ENCODE data around the gene AGGF1. TPM values are rescaled to one million over a fixed set of nuclear protein-coding genes. Genes with fewer than 3 reads are reported as not detected.
A peak's percentile ranks its signal among the peaks of the same experiment; 100 is the strongest.
"Not testable (repeated sequence)": the region's sequence is repeated elsewhere in the genome, so short reads cannot be mapped to it uniquely, and the experiment has no call there.

The AGGF1 gene
- total RNA-seq, 1 donor, result 25.7 TPM

DNA sequence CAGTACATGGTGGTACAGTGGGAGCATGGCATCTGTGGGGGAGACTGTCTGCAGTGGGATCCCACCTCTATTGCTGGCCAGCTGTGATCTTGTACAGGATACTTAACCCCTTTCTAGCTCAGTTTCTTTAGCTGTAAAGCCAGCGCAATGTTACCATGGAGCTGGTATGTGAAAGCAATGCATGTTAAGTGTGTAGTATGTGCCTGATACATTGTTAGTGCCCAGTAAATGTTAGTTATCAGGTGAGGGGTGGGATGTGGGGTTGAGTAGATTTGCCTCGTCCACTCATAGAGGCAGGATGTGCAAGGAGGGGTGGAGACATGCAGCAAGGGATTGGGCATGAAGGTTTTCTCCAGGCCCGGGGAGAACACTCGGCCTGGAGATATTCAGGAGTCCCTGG lies 44.5 kb downstream of the AGGF1 start:
- TF ChIP-seq, protein P1, sequence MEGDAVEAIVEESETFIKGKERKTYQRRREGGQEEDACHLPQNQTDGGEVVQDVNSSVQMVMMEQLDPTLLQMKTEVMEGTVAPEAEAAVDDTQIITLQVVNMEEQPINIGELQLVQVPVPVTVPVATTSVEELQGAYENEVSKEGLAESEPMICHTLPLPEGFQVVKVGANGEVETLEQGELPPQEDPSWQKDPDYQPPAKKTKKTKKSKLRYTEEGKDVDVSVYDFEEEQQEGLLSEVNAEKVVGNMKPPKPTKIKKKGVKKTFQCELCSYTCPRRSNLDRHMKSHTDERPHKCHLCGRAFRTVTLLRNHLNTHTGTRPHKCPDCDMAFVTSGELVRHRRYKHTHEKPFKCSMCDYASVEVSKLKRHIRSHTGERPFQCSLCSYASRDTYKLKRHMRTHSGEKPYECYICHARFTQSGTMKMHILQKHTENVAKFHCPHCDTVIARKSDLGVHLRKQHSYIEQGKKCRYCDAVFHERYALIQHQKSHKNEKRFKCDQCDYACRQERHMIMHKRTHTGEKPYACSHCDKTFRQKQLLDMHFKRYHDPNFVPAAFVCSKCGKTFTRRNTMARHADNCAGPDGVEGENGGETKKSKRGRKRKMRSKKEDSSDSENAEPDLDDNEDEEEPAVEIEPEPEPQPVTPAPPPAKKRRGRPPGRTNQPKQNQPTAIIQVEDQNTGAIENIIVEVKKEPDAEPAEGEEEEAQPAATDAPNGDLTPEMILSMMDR (IDR thresholded peaks at IDR 0.05; ENCODE audit: extremely low read depth, low read depth, low read length), result no peak
- peaks cover 6% of the 10 kb centered on the region for H4K20me1 ChIP-seq (ENCODE audit: insufficient read depth, low read length)
- H3K79me2 ChIP-seq (ENCODE audit: insufficient read depth, low read length), result no peaks in the 10 kb centered on the region
- no peaks in the 10 kb centered on the region for H3K27me3 ChIP-seq (ENCODE audit: insufficient read depth, low read length)
- H3K9me3 ChIP-seq (ENCODE audit: low read depth, low read length), result no peaks in the 10 kb centered on the region
- no peak overlapping the region for H3K4me2 ChIP-seq (ENCODE audit: insufficient read depth, low read length)
- peaks cover 4% of the 10 kb centered on the region for H3K4me1 ChIP-seq (ENCODE audit: insufficient read depth, low read length)
- H2AFZ ChIP-seq (ENCODE audit: low read length), result no peak overlapping the region
- H3K4me3 ChIP-seq (ENCODE audit: insufficient read depth, low read length), result no peak overlapping the region
- no peaks in the 10 kb centered on the region for H3K36me3 ChIP-seq (ENCODE audit: insufficient read depth, low read length)
- DNase-seq (ENCODE audit: insufficient read length, low spot score, missing footprints), result no peak
- no peak overlapping the region for H3K27ac ChIP-seq (ENCODE audit: low read depth, low read length)

DNA sequence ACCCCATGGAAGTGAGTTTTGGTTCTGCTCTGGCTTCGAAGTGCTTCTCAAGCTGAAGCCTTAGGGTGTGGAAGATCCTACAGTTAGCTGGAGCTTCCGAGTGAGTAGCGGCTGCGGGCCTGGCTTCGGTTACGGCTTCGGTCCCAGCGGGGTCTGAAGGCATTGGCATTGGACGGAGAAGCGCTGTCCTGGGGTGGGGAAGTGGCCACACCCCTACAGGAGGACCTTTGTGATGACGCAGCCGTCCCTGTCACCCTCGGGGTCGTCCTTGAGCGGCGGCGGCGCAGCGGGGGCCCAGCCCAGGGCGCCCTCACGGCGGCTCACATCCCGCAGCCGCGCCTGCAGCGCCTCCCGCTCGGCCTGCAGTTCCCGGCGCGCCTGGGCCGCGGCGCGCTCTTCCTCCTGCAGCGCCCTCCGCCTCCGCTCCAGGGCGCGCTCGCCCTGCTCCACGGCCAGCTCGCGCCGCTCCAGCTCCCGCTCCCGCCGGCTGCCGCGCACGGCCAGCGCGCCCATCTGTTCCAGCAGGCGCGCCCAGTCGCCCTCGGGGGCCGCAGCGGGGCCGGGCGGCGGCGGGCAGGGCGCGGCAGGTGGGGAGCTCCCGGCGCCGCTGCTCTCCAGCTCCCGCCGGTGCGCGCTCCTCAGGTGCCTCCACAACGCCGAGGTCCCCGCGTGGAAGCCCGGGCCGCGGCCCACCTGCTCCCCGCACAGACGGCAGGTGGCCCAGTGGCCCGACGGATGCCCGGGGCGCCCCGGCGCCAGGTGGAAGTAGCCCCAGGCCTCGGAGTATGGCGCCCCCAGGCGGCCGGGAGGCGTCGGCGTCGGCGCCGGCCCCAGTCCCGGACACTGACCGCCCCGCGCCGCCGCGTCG lies 47.0 kb downstream of the AGGF1 start:
- Histone ChIP-seq H3K27ac (ENCODE audit: low read depth, low read length) (no peak overlapping the region), H4K20me1 (ENCODE audit: insufficient read depth, low read length) (peaks cover 6% of the 10 kb centered on the region), H3K4me2 (ENCODE audit: insufficient read depth, low read length) (peak overlapping the region; percentile 83), H2AFZ (ENCODE audit: low read length) (peak overlapping the region; percentile 79), H3K9me3 (ENCODE audit: low read depth, low read length) (no peaks in the 10 kb centered on the region), H3K79me2 (ENCODE audit: insufficient read depth, low read length) (no peaks in the 10 kb centered on the region), H3K4me1 (ENCODE audit: insufficient read depth, low read length) (peaks cover 4% of the 10 kb centered on the region), H3K4me3 (ENCODE audit: insufficient read depth, low read length) (peak overlapping the region; percentile 71), H3K36me3 (ENCODE audit: insufficient read depth, low read length) (no peaks in the 10 kb centered on the region), H3K27me3 (ENCODE audit: insufficient read depth, low read length) (no peaks in the 10 kb centered on the region)
- TF ChIP-seq, protein P1 (IDR thresholded peaks at IDR 0.05; ENCODE audit: extremely low read depth, low read depth, low read length), result peak; percentile 45
- peak; percentile 97 for DNase-seq (ENCODE audit: insufficient read length, low spot score, missing footprints)

DNA sequence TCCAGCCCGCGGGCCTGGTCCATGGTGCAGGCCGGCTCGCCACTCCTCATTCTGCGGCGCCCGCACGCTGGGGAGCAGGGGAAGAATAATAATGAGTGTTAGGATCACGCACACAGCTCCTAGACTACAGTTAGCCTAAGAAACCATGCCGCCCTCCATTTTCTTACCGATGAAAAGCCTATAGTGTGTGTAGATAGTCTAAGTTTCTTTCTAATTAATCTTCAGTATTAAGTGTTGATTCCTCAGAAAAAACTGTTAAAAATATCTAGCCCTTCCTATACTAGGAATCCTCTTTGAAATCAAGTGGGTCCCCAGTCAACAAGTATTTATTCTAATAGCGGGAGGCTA lies 47.6 kb downstream of the AGGF1 start:
- Histone ChIP-seq H4K20me1 (ENCODE audit: insufficient read depth, low read length) (peaks cover 6% of the 10 kb centered on the region), H3K27ac (ENCODE audit: low read depth, low read length) (no peak overlapping the region), H3K36me3 (ENCODE audit: insufficient read depth, low read length) (no peaks in the 10 kb centered on the region), H3K4me2 (ENCODE audit: insufficient read depth, low read length) (peak overlapping the region; percentile 83), H3K27me3 (ENCODE audit: insufficient read depth, low read length) (no peaks in the 10 kb centered on the region), H3K4me3 (ENCODE audit: insufficient read depth, low read length) (peak overlapping the region; percentile 71), H3K4me1 (ENCODE audit: insufficient read depth, low read length) (peaks cover 4% of the 10 kb centered on the region), H2AFZ (ENCODE audit: low read length) (peak overlapping the region; percentile 23), H3K79me2 (ENCODE audit: insufficient read depth, low read length) (no peaks in the 10 kb centered on the region), H3K9me3 (ENCODE audit: low read depth, low read length) (no peaks in the 10 kb centered on the region)
- TF ChIP-seq, protein P1 (IDR thresholded peaks at IDR 0.05; ENCODE audit: extremely low read depth, low read depth, low read length), result no peak
- peak; percentile 31 for DNase-seq (ENCODE audit: insufficient read length, low spot score, missing footprints)

DNA sequence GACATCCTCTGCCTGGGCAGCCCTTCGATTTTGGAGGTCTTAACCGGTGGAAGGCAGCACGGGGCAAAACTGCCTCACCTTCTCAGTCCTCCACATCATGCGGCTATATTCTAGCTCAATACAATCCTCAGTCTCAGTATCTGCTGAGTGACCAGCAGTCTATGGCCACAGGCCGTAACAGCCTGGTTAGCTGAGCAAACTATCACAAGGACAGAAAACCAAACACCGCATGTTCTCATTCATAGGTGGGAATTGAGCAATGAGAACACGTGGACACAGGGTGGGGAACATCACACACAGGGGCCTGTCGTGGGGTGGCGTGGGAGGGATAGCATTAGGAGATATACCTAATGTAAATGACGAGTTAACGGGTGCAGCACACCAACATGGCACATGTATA lies 50.3 kb downstream of the AGGF1 start:
- DNase-seq (ENCODE audit: insufficient read length, low spot score, missing footprints); H3K36me3 ChIP-seq (ENCODE audit: insufficient read depth, low read length); H3K4me2 ChIP-seq (ENCODE audit: insufficient read depth, low read length); H3K4me3 ChIP-seq (ENCODE audit: insufficient read depth, low read length); H2AFZ ChIP-seq (ENCODE audit: low read length); H4K20me1 ChIP-seq (ENCODE audit: insufficient read depth, low read length); H3K27me3 ChIP-seq (ENCODE audit: insufficient read depth, low read length); H3K4me1 ChIP-seq (ENCODE audit: insufficient read depth, low read length); H3K27ac ChIP-seq (ENCODE audit: low read depth, low read length); H3K9me3 ChIP-seq (ENCODE audit: low read depth, low read length); H3K79me2 ChIP-seq (ENCODE audit: insufficient read depth, low read length): not testable (repeated sequence)
